ENCODE data around the gene MYOT.
"Not testable (repeated sequence)": the region's sequence is repeated elsewhere in the genome, so short reads cannot be mapped to it uniquely, and the experiment has no call there.

MYOT gene

GRCh38 chr5:137847687-137848086 lies 20.0 kb upstream of the MYOT start:
- H3K4me3 ChIP-seq (ENCODE audit: control insufficient read depth, low read depth, low read length) = no peak overlapping the region
- TF ChIP-seq, protein P1, sequence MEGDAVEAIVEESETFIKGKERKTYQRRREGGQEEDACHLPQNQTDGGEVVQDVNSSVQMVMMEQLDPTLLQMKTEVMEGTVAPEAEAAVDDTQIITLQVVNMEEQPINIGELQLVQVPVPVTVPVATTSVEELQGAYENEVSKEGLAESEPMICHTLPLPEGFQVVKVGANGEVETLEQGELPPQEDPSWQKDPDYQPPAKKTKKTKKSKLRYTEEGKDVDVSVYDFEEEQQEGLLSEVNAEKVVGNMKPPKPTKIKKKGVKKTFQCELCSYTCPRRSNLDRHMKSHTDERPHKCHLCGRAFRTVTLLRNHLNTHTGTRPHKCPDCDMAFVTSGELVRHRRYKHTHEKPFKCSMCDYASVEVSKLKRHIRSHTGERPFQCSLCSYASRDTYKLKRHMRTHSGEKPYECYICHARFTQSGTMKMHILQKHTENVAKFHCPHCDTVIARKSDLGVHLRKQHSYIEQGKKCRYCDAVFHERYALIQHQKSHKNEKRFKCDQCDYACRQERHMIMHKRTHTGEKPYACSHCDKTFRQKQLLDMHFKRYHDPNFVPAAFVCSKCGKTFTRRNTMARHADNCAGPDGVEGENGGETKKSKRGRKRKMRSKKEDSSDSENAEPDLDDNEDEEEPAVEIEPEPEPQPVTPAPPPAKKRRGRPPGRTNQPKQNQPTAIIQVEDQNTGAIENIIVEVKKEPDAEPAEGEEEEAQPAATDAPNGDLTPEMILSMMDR (conservative IDR thresholded peaks at IDR 0.05; ENCODE audit: control insufficient read depth, insufficient read depth, low read depth, low read length) = no peak
- DNase-seq (ENCODE audit: low read depth) = no peak

GRCh38 chr5:137853165-137853564 lies 14.5 kb upstream of the MYOT start:
- not testable (repeated sequence) for DNase-seq (ENCODE audit: low read depth); H3K4me3 ChIP-seq (ENCODE audit: control insufficient read depth, low read depth, low read length)

- H3K4me3 ChIP-seq (ENCODE audit: control insufficient read depth, low read depth, low read length) = no peak overlapping the region
- TF ChIP-seq, protein P1 (conservative IDR thresholded peaks at IDR 0.05; ENCODE audit: control insufficient read depth, insufficient read depth, low read depth, low read length) = no peak
- no peak for DNase-seq (ENCODE audit: low read depth)
Observed at GRCh38 chr5:137856201-137856600, 11.5 kb upstream of the MYOT start.

- DNase-seq (ENCODE audit: low read depth) = no peak
- TF ChIP-seq, protein P1 (conservative IDR thresholded peaks at IDR 0.05; ENCODE audit: control insufficient read depth, insufficient read depth, low read depth, low read length) = no peak
- H3K4me3 ChIP-seq (ENCODE audit: control insufficient read depth, low read depth, low read length) = no peak overlapping the region
Observed at GRCh38 chr5:137856916-137857862, 10.5 kb upstream of the MYOT start.

- peak; percentile 49 for DNase-seq (ENCODE audit: low read depth)
- no peak overlapping the region for H3K4me3 ChIP-seq (ENCODE audit: control insufficient read depth, low read depth, low read length)
- TF ChIP-seq, protein P1 (conservative IDR thresholded peaks at IDR 0.05; ENCODE audit: control insufficient read depth, insufficient read depth, low read depth, low read length) = no peak
Observed at GRCh38 chr5:137858223-137858916, 9.3 kb upstream of the MYOT start.

DNA sequence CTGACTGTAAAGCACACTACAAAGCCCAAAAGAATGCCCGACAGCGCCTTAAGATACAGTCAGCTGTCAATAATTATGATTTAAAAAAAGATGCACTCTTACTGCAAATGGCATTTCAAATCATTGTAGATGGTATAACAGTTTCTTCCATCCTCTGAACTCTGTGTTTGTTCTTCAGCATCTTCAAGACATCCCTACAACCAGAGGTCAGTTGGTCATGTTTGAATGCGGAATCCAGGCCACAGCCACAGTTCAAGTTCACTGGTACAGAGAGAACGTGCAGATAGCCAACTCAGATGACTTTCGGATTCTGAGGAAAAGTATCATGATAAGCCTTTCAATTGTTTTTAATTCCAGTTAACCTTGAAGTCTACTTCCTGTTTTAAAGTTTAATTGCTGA lies 8.7 kb upstream of the MYOT start:
- H3K4me3 ChIP-seq (ENCODE audit: control insufficient read depth, low read depth, low read length) = no peak overlapping the region
- TF ChIP-seq, protein P1 (conservative IDR thresholded peaks at IDR 0.05; ENCODE audit: control insufficient read depth, insufficient read depth, low read depth, low read length) = no peak
- DNase-seq (ENCODE audit: low read depth) = no peak

- no peak overlapping the region for H3K4me3 ChIP-seq (ENCODE audit: control insufficient read depth, low read depth, low read length)
- TF ChIP-seq, protein P1 (conservative IDR thresholded peaks at IDR 0.05; ENCODE audit: control insufficient read depth, insufficient read depth, low read depth, low read length) = no peak
- DNase-seq (ENCODE audit: low read depth) = no peak
Observed at GRCh38 chr5:137862251-137862650, 5.4 kb upstream of the MYOT start.

DNA sequence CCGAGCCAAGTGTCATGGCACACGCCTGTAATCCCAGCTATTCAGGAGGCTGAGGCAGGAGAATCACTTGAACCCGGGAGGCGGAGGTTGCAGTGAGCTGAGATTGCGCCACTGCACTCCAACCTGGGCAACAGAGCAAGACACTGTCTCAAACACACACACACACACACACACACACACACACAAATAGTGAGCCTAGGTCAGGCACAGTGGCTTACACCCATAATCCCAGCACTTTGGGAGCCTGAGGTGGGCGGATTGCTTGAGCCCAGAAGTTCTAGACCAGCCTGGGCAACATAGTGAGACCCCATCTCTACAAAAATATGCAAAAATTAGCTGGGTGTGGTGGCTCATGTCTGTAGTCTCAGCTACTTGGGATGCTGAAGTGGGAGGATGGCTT lies 4.0 kb upstream of the MYOT start:
- H3K4me3 ChIP-seq (ENCODE audit: control insufficient read depth, low read depth, low read length); DNase-seq (ENCODE audit: low read depth): not testable (repeated sequence)
